Measurements from ENCODE around the gene PRELID2. TPM values are rescaled to one million over a fixed set of nuclear protein-coding genes. Genes with fewer than 3 reads are reported as not detected.

Gene PRELID2
- total RNA-seq: 100 to 1,000 TPM in 2 of 4 donors, 10 to 100 TPM in 2; 23.9 to 143 (median 106) TPM

- Histone ChIP-seq H3K4me3 (peak within 1 kb of the TSS; percentile 58 to 73 (median 68)), H3K9me3 (no peaks in the 10 kb centered on the region), H3K36me3 (no peaks in the 10 kb centered on the region), H3K27me3 (no peaks in the 10 kb centered on the region), H3K27ac (peak within 1 kb of the TSS; percentile 86 to 90 (median 88)), H3K4me1 (peaks cover 0 to 42% (median 19%) of the 10 kb centered on the region in 4 donors)
- DNase-seq: peak; percentile 94
- TF ChIP-seq CTCF (IDR thresholded peaks at IDR 0.05) (peak in 1 of 5 experiments; percentile 31), POLR2AphosphoS5 (IDR thresholded peaks at IDR 0.05) (peak; percentile 65 to 84 (median 69)), POLR2A (IDR thresholded peaks at IDR 0.05) (peak; percentile 77), EP300 (IDR thresholded peaks at IDR 0.05; ENCODE audit: low read depth) (no peak)
- in situ Hi-C loops (cut with MboI; ENCODE audit: low pct_ligation_motif_present in 1 of 4, low pct_unique_long_range_greater_than_20kb in 1 of 4, low sequenced_read_pairs in 3 of 4): loop anchor here in 1 of 4 donors (25.0 kb wide), 1 partner anchor 1623 kb away; no protein-coding TSS in a partner anchor
- WGBS, 2 donors (ENCODE audit: low coverage in 1 of 2): 2 to 14% methylated on average over 4 to 71 of the region's 71 CpGs
- intact Hi-C loops (cut with DNase I; ENCODE audit: low total_unique reads): no loop called here
Observed at GRCh38 chr5:145834917-145835847, at the start of gene PRELID2. Gene PRELID2, minus strand, starts transcription at chr5:145835342. Its CDS starts 91 bp downstream, at chr5:145835251.

GRCh38 chr5:145874765-145875164 lies 39.6 kb upstream of the PRELID2 start:
- H3K27ac ChIP-seq: no peak overlapping the region
- no peaks in the 10 kb centered on the region for H3K27me3 ChIP-seq
- DNase-seq: no peak
- TF ChIP-seq CTCF (IDR thresholded peaks at IDR 0.05) (no peak), POLR2AphosphoS5 (IDR thresholded peaks at IDR 0.05) (no peak), EP300 (IDR thresholded peaks at IDR 0.05; ENCODE audit: low read depth) (no peak), POLR2A (IDR thresholded peaks at IDR 0.05) (no peak)
- peaks cover 0 to 3% (median 0%) of the 10 kb centered on the region in 4 donors for H3K4me1 ChIP-seq
- H3K9me3 ChIP-seq: no peaks in the 10 kb centered on the region
- H3K36me3 ChIP-seq: no peaks in the 10 kb centered on the region
- in situ Hi-C loops (cut with MboI; ENCODE audit: low pct_ligation_motif_present in 1 of 4, low pct_unique_long_range_greater_than_20kb in 1 of 4, low sequenced_read_pairs in 3 of 4): no loop called here
- intact Hi-C loops (cut with DNase I; ENCODE audit: low total_unique reads): no loop called here
- WGBS, 2 donors (ENCODE audit: low coverage in 1 of 2): 80 to 88% methylated on average over 2 of the region's 2 CpGs
- no peak overlapping the region for H3K4me3 ChIP-seq

- intact Hi-C loops (cut with DNase I; ENCODE audit: low total_unique reads): no loop called here
- Histone ChIP-seq H3K27ac (no peak within 1 kb of the TSS), H3K9me3 (no peaks in the 10 kb centered on the region), H3K4me3 (no peak within 1 kb of the TSS), H3K27me3 (no peaks in the 10 kb centered on the region), H3K36me3 (no peaks in the 10 kb centered on the region), H3K4me1 (peaks cover 0 to 3% (median 0%) of the 10 kb centered on the region in 4 donors)
- TF ChIP-seq POLR2AphosphoS5 (IDR thresholded peaks at IDR 0.05) (no peak), CTCF (IDR thresholded peaks at IDR 0.05) (no peak), POLR2A (IDR thresholded peaks at IDR 0.05) (no peak), EP300 (IDR thresholded peaks at IDR 0.05; ENCODE audit: low read depth) (no peak)
- in situ Hi-C loops (cut with MboI; ENCODE audit: low pct_ligation_motif_present in 1 of 4, low pct_unique_long_range_greater_than_20kb in 1 of 4, low sequenced_read_pairs in 3 of 4): no loop called here
- 56 to 67% methylated on average over 3 of the region's 3 CpGs for WGBS, 2 donors (ENCODE audit: low coverage in 1 of 2)
- DNase-seq: no peak
Observed at GRCh38 chr5:145872914-145873313, 37.8 kb upstream of the PRELID2 start, which contains the start of gene GRXCR2. Gene GRXCR2, minus strand, starts transcription at chr5:145873014. Its CDS starts 46 bp downstream, at chr5:145872968.

GRCh38 chr5:145872486-145872885 lies 37.3 kb upstream of the PRELID2 start:
- DNase-seq: peak; percentile 68
- no peaks in the 10 kb centered on the region for H3K9me3 ChIP-seq
- 64% methylated on average over 8 of the region's 8 CpGs; no CpG with 5 or more reads in 1 of the 2 donors for WGBS, 2 donors (ENCODE audit: low coverage in 1 of 2)
- intact Hi-C loops (cut with DNase I; ENCODE audit: low total_unique reads): no loop called here
- H3K27me3 ChIP-seq: no peaks in the 10 kb centered on the region
- in situ Hi-C loops (cut with MboI; ENCODE audit: low pct_ligation_motif_present in 1 of 4, low pct_unique_long_range_greater_than_20kb in 1 of 4, low sequenced_read_pairs in 3 of 4): no loop called here
- no peak overlapping the region for H3K27ac ChIP-seq
- no peak overlapping the region for H3K4me3 ChIP-seq
- TF ChIP-seq POLR2AphosphoS5 (IDR thresholded peaks at IDR 0.05) (no peak), CTCF (IDR thresholded peaks at IDR 0.05) (no peak), EP300 (IDR thresholded peaks at IDR 0.05; ENCODE audit: low read depth) (no peak), POLR2A (IDR thresholded peaks at IDR 0.05) (no peak)
- H3K36me3 ChIP-seq: no peaks in the 10 kb centered on the region
- H3K4me1 ChIP-seq: peaks cover 0 to 3% (median 0%) of the 10 kb centered on the region in 4 donors

Measured in transverse colon (tissue), 4 donors.